Stimulated activated CD8-positive, alpha-beta memory T cell treated with anti-CD3 and anti-CD28 coated beads, Interleukin-7, amount 100 ng/mL, for 48 hours (primary cell): ENCODE measurements around the gene TIMM10B.
"Not testable (repeated sequence)": the region's sequence is repeated elsewhere in the genome, so short reads cannot be mapped to it uniquely, and the experiment has no call there.

Source experiments
- DNase-seq, 2 donors: peaks; one replicate each; pipeline ENCODE4 v3.0.0-alpha.2; 2020; ENCODE audit warnings: low read depth in 1 of 2; ENCODE audit errors: extremely low read depth in 1 of 2

TIMM10B gene

GRCh38 chr11:6504166-6504565 lies 22.9 kb downstream of the TIMM10B start:
- DNase-seq: no peak

- no peak for DNase-seq
Measured at GRCh38 chr11:6505577-6506240, 24.4 kb downstream of the TIMM10B start.

DNA sequence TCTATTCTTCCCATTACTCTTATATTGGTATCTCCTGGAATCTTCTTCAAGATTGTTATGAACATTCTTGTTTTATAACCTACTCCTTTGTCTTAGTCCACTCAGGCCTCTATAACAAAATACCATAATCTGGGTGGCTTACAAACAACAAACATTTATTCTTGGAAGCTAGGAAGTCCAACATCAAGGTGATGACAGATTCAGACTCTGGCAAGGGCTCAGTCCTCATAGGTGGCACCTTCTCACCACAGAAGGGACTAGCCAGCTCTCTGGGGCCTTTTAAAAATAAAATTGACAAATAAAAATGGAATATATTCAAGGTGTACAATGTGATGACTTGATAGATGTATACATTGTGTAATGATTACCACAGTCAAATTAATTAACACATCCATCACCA lies 35.6 kb downstream of the TIMM10B start:
- no peak for DNase-seq

- DNase-seq: no peak
Measured at GRCh38 chr11:6520265-6520664, 39.0 kb downstream of the TIMM10B start.

DNA sequence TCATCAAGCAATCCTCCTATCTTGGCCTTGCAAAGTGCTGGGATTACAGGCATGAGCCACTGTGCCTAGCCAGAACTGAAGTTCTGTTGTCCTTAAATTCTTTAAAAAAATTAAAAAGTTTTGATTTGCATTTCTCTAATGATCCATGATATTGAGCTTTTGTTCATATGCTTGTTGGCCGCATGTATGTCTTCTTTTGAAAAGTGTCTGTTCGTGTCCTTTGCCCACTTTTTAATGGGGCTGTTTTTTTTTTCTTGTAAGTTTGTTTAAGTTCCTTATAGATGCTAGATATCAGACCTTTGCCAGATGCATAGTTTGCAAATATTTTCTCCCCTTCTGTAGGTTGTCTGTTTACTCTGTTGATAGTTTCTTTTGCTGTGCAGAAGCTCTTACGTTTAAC lies 40.6 kb downstream of the TIMM10B start:
- not testable (repeated sequence) for DNase-seq

DNA sequence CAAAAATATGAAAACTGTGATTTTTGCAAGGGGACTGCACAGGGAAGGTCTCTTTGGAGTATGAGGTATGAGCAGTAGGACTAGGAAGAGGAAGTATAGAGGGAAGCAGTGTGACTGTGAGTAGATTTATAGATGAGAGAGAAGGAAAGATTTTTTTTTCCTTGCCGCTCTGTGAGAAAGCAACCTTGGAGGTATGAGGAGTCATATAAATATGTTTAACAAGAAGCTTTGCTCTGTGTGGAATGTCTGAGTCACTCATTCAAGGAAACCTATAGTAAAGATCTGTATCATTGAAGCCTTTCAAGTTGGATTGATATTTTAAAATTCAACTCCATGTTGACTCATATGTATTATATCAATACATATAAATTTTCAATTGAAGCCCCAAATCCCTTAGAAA lies 42.0 kb downstream of the TIMM10B start:
- no peak for DNase-seq

DNA sequence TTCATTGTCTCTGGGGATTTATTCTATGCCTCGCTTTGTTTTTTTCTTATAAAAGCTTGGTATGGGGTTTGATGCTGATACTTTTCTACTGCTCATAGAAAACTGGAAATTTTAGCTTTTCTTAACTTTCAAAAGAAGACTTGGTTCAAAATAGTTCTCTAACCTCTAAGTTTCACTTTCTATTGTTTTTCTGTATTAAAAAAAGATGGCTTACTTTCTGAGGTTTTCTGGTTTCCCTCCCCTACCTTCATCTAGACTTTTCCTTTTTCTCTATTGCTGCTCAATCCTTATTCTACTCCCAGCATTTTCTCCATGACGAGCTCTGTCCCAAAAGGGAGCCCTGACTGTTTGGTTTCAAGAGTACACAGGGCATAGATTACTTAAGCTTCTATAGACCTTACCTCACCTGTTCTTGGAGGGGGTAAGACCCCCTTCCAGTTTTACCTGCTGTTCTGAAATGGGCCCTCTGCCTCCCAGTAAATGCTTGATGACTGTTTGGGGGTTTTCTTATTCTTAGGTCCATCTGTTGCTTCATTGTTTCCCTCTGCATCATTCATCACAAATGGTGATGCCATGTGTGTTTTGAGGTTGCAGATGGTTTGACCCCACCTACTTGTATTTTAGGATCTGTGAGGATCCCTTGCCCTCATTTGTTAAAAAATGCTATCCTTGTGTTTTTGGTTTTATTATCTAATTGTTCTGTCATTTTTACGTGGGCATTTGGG lies 45.3 kb downstream of the TIMM10B start:
- DNase-seq: no peak

DNA sequence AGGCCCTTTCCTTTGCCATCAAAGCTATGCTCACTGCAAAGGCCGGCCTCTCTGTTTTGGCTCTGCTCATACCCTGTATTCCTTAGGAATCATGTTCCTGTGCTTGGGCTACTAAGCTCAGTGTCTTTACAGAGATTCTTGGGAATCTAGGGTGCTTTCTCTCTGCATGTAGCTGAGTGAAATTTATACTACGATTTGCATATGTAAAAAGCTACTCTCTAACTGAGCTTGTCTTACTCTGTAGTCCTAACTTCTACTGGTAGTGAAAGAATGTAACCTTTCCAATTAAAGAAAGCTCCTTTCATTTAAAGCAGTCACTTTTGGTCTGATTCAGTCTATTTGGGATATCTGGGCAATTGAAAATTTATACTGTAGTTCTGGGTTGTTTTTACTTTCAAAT lies 48.0 kb downstream of the TIMM10B start:
- DNase-seq: no peak

GRCh38 chr11:6530848-6531247 lies 49.5 kb downstream of the TIMM10B start:
- no peak for DNase-seq

DNA sequence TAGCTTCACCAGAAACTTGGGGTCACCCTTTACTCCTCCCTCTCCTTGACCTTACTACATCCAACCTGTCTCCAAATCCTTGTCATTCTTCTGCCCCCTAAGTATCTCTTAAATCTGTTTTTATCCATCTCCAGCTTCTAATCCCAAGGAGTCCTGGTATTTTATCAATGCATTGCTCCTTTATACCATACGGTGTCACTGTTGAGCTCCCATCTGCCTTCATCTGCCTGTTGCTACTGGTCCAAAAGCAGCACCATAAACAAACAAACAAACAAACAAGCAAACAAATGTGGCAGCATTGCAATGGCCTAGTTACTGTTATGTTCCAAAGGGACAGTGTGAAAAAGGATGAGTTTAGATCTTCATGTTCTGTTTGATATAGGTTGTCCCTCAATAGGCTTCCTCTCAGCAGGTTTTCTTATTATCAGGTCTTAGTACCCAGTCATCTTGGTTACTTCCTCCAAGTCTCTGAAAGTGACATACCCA lies 50.0 kb downstream of the TIMM10B start:
- no peak for DNase-seq
